Measurements from ENCODE around the gene ATOH8.

The ATOH8 gene

DNA sequence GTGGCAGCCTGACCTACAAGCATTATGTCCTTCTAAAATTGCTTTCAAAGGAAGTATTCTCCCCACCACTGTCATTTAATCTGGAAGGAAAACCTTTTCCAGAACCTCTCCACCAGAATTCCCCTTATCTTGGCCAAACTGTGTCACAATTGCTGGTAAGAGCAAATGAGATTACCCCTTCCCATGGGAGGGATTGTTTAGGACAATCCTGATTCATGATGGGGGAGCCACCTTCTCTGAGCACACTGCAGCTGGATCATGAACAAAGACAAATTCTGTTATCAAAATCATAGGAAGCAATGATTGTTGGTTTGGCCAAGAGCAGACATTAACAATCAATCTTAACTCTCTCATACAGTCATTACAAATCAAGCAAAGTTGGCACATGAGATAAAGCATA, 18.1 kb upstream of the ATOH8 start:
- Histone ChIP-seq H3K27ac (ENCODE audit: low read depth, low read length) (no peak overlapping the region), H3K9ac (ENCODE audit: low read depth in 1 of 2, low read length in 2 of 2) (no peak overlapping the region), H3K4me3 (ENCODE audit: low read depth in 1 of 2, low read length in 2 of 2) (no peak overlapping the region), H3K4me1 (ENCODE audit: control insufficient read depth in 1 of 2, insufficient read depth in 2 of 2, low read length in 2 of 2) (no peaks in the 10 kb centered on the region), H3K27me3 (ENCODE audit: control insufficient read depth in 1 of 2, insufficient read depth in 2 of 2, low read length in 2 of 2) (peaks cover 0 to 2% of the 10 kb centered on the region in 2 donors), H3K9me3 (ENCODE audit: control insufficient read depth in 1 of 2, low read length in 2 of 2) (no peaks in the 10 kb centered on the region), H3K36me3 (ENCODE audit: control insufficient read depth in 1 of 2, insufficient read depth in 2 of 2, low read length in 2 of 2) (no peaks in the 10 kb centered on the region)

DNA sequence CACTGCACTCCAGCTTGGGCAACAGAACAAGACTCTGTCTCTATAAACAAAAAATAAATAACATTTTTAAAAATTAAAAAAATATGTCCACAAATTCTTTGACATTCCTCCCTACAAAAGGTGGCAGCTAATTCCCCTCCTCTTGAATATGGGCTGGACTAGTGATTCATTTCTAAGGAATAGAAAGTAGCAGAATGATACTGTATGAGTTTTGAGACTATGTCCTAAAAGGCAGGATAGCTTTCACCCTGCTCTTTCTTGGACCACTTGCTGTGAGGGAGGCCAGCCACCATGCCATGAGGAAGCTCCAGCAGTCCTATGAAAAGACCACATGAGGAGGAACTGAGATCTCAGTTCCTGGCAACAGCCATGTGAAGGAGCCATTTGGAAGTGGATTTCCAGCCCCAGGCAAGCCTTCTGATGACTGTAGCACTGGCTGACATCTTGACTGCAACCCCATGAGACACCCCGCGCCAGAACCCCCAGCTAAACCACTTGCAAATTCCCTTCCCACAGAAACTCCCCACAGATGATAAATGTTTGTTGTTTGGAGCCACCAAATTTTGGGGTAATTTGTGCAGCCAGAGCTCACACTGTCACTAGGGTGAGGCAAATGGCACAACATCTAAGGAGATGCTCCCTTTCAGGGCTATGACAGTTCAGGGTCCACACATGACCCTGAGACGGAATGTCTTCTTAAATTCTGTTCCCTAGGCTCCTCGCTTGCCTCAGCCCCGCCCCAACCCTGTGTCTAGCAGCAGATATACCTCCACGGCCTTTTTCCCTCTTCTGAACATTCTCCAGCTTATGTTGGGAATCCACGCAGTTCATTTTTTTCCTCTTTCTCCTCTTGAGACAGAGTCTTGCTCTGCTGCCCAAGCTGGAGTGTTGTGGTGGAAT, 17.1 kb upstream of the ATOH8 start:
- peaks cover 0 to 4% of the 10 kb centered on the region in 2 donors for H3K4me1 ChIP-seq (ENCODE audit: control insufficient read depth in 1 of 2, insufficient read depth in 2 of 2, low read length in 2 of 2)
- H3K27me3 ChIP-seq (ENCODE audit: control insufficient read depth in 1 of 2, insufficient read depth in 2 of 2, low read length in 2 of 2), result peaks cover 0 to 2% of the 10 kb centered on the region in 2 donors
- no peak overlapping the region for H3K9ac ChIP-seq (ENCODE audit: low read depth in 1 of 2, low read length in 2 of 2)
- H3K36me3 ChIP-seq (ENCODE audit: control insufficient read depth in 1 of 2, insufficient read depth in 2 of 2, low read length in 2 of 2), result no peaks in the 10 kb centered on the region
- H3K27ac ChIP-seq (ENCODE audit: low read depth, low read length), result no peak overlapping the region
- H3K9me3 ChIP-seq (ENCODE audit: control insufficient read depth in 1 of 2, low read length in 2 of 2), result no peaks in the 10 kb centered on the region
- H3K4me3 ChIP-seq (ENCODE audit: low read depth in 1 of 2, low read length in 2 of 2), result no peak overlapping the region

DNA sequence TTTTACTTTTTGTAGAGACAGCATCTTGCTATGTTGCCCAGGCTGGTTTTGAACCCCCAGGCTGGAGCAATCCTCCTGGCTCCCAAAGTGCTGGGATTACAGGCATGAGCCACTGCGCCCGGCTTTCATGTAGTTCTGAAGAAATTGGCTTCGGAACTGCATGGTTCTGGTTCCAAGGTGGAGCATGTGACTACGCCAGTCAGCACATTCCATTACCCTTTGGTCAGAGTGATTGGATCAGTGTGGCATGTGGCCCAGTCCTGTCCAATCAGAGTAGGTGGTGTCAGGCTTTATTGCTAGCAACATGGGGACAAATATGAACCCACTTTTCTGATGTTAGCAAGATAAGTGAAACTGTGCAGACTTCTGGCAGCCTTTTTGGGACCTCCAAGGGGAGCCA, 16.3 kb upstream of the ATOH8 start:
- no peaks in the 10 kb centered on the region for H3K36me3 ChIP-seq (ENCODE audit: control insufficient read depth in 1 of 2, insufficient read depth in 2 of 2, low read length in 2 of 2)
- H3K27ac ChIP-seq (ENCODE audit: low read depth, low read length), result peak overlapping the region; percentile 17
- H3K9ac ChIP-seq (ENCODE audit: low read depth in 1 of 2, low read length in 2 of 2), result no peak overlapping the region
- H3K4me1 ChIP-seq (ENCODE audit: control insufficient read depth in 1 of 2, insufficient read depth in 2 of 2, low read length in 2 of 2), result peaks cover 5 to 10% of the 10 kb centered on the region in 2 donors
- H3K27me3 ChIP-seq (ENCODE audit: control insufficient read depth in 1 of 2, insufficient read depth in 2 of 2, low read length in 2 of 2), result peaks cover 0 to 2% of the 10 kb centered on the region in 2 donors
- H3K9me3 ChIP-seq (ENCODE audit: control insufficient read depth in 1 of 2, low read length in 2 of 2), result no peaks in the 10 kb centered on the region
- no peak overlapping the region for H3K4me3 ChIP-seq (ENCODE audit: low read depth in 1 of 2, low read length in 2 of 2)

GRCh38 chr2:85737961-85738360, 15.8 kb upstream of the ATOH8 start:
- no peak overlapping the region for H3K4me3 ChIP-seq (ENCODE audit: low read depth in 1 of 2, low read length in 2 of 2)
- no peak overlapping the region for H3K9ac ChIP-seq (ENCODE audit: low read depth in 1 of 2, low read length in 2 of 2)
- H3K9me3 ChIP-seq (ENCODE audit: control insufficient read depth in 1 of 2, low read length in 2 of 2), result no peaks in the 10 kb centered on the region
- no peaks in the 10 kb centered on the region for H3K36me3 ChIP-seq (ENCODE audit: control insufficient read depth in 1 of 2, insufficient read depth in 2 of 2, low read length in 2 of 2)
- peak overlapping the region; percentile 17 for H3K27ac ChIP-seq (ENCODE audit: low read depth, low read length)
- peaks cover 0 to 2% of the 10 kb centered on the region in 2 donors for H3K27me3 ChIP-seq (ENCODE audit: control insufficient read depth in 1 of 2, insufficient read depth in 2 of 2, low read length in 2 of 2)
- H3K4me1 ChIP-seq (ENCODE audit: control insufficient read depth in 1 of 2, insufficient read depth in 2 of 2, low read length in 2 of 2), result peaks cover 9 to 14% of the 10 kb centered on the region in 2 donors

- Histone ChIP-seq H3K9me3 (ENCODE audit: control insufficient read depth in 1 of 2, low read length in 2 of 2) (no peaks in the 10 kb centered on the region), H3K27me3 (ENCODE audit: control insufficient read depth in 1 of 2, insufficient read depth in 2 of 2, low read length in 2 of 2) (peaks cover under 1 to 7% of the 10 kb centered on the region in 2 donors), H3K4me3 (ENCODE audit: low read depth in 1 of 2, low read length in 2 of 2) (no peak overlapping the region), H3K4me1 (ENCODE audit: control insufficient read depth in 1 of 2, insufficient read depth in 2 of 2, low read length in 2 of 2) (peaks cover 23 to 31% of the 10 kb centered on the region in 2 donors), H3K27ac (ENCODE audit: low read depth, low read length) (no peak overlapping the region), H3K9ac (ENCODE audit: low read depth in 1 of 2, low read length in 2 of 2) (no peak overlapping the region), H3K36me3 (ENCODE audit: control insufficient read depth in 1 of 2, insufficient read depth in 2 of 2, low read length in 2 of 2) (no peaks in the 10 kb centered on the region)
Measured at GRCh38 chr2:85740193-85740592, 13.6 kb upstream of the ATOH8 start.

- Histone ChIP-seq H3K36me3 (ENCODE audit: control insufficient read depth in 1 of 2, insufficient read depth in 2 of 2, low read length in 2 of 2) (no peaks in the 10 kb centered on the region), H3K9ac (ENCODE audit: low read depth in 1 of 2, low read length in 2 of 2) (peak overlapping the region in 1 of 2 donors; percentile 12), H3K27ac (ENCODE audit: low read depth, low read length) (peak overlapping the region; percentile 61), H3K4me3 (ENCODE audit: low read depth in 1 of 2, low read length in 2 of 2) (no peak overlapping the region), H3K27me3 (ENCODE audit: control insufficient read depth in 1 of 2, insufficient read depth in 2 of 2, low read length in 2 of 2) (peaks cover 8 to 10% of the 10 kb centered on the region in 2 donors), H3K9me3 (ENCODE audit: control insufficient read depth in 1 of 2, low read length in 2 of 2) (no peaks in the 10 kb centered on the region), H3K4me1 (ENCODE audit: control insufficient read depth in 1 of 2, insufficient read depth in 2 of 2, low read length in 2 of 2) (peaks cover 23 to 34% of the 10 kb centered on the region in 2 donors)
Measured at GRCh38 chr2:85741211-85741832, 12.5 kb upstream of the ATOH8 start.

DNA sequence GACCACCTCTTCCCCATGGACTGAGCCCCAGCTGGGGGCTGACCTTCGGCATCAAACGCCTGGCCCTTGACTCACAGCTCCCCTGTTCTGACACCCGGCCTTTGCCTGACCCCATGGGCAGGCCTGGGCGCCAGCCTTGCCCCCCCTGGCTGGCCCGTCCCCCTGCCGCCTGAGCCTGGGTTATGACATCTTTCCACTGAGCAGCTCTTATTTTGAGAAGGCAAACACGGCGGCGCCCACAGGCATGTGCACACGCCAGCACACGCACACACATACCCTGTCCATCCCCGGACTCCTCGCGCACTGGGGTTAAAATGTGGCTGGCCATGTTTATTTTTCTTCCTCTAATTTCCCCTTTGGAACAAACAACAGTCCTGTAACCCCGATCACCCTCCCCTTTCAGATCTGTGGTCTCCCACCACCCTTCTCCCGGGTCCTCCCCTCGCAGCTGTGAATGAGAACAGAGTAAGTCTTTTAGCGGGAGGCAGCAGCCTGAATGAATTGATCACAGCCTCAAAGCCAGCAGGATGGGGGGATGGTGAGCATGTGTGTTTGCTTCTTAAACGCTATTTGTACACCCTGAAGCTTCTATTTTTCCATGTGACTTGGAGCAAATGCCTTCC, 11.8 kb upstream of the ATOH8 start:
- Histone ChIP-seq H3K27ac (ENCODE audit: low read depth, low read length) (peak overlapping the region; percentile 61), H3K27me3 (ENCODE audit: control insufficient read depth in 1 of 2, insufficient read depth in 2 of 2, low read length in 2 of 2) (peaks cover 8 to 9% of the 10 kb centered on the region in 2 donors), H3K36me3 (ENCODE audit: control insufficient read depth in 1 of 2, insufficient read depth in 2 of 2, low read length in 2 of 2) (no peaks in the 10 kb centered on the region), H3K9me3 (ENCODE audit: control insufficient read depth in 1 of 2, low read length in 2 of 2) (no peaks in the 10 kb centered on the region), H3K4me1 (ENCODE audit: control insufficient read depth in 1 of 2, insufficient read depth in 2 of 2, low read length in 2 of 2) (peaks cover 23 to 34% of the 10 kb centered on the region in 2 donors), H3K4me3 (ENCODE audit: low read depth in 1 of 2, low read length in 2 of 2) (no peak overlapping the region), H3K9ac (ENCODE audit: low read depth in 1 of 2, low read length in 2 of 2) (peak overlapping the region in 1 of 2 donors; percentile 12)

GRCh38 chr2:85743304-85743978, 10.3 kb upstream of the ATOH8 start:
- no peaks in the 10 kb centered on the region for H3K36me3 ChIP-seq (ENCODE audit: control insufficient read depth in 1 of 2, insufficient read depth in 2 of 2, low read length in 2 of 2)
- H3K27ac ChIP-seq (ENCODE audit: low read depth, low read length), result no peak overlapping the region
- H3K9me3 ChIP-seq (ENCODE audit: control insufficient read depth in 1 of 2, low read length in 2 of 2), result no peaks in the 10 kb centered on the region
- H3K4me1 ChIP-seq (ENCODE audit: control insufficient read depth in 1 of 2, insufficient read depth in 2 of 2, low read length in 2 of 2), result peaks cover 23 to 34% of the 10 kb centered on the region in 2 donors
- peaks cover 8 to 10% of the 10 kb centered on the region in 2 donors for H3K27me3 ChIP-seq (ENCODE audit: control insufficient read depth in 1 of 2, insufficient read depth in 2 of 2, low read length in 2 of 2)
- H3K4me3 ChIP-seq (ENCODE audit: low read depth in 1 of 2, low read length in 2 of 2), result no peak overlapping the region
- H3K9ac ChIP-seq (ENCODE audit: low read depth in 1 of 2, low read length in 2 of 2), result no peak overlapping the region

DNA sequence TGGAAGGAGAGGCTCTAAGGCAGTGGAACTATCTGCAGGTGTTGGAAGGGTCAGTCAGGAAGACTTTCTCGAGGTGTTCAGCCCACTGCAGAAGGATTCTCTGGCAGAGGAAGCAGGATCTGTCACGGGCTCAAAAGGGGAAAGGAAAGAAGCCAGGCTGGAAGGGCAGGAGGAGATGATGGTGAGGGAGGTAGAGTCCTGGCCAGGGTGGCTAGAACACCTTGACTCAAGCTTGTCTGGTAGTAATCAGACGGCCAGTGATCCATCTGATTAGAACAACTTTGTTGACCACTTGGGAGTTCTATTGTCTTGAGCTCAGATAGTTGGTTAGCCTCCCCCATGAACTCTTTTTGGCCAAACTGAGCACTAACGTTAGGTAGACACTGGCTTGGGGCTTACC, 9.7 kb upstream of the ATOH8 start:
- no peak overlapping the region for H3K4me3 ChIP-seq (ENCODE audit: low read depth in 1 of 2, low read length in 2 of 2)
- no peak overlapping the region for H3K27ac ChIP-seq (ENCODE audit: low read depth, low read length)
- peaks cover 8 to 10% of the 10 kb centered on the region in 2 donors for H3K27me3 ChIP-seq (ENCODE audit: control insufficient read depth in 1 of 2, insufficient read depth in 2 of 2, low read length in 2 of 2)
- H3K36me3 ChIP-seq (ENCODE audit: control insufficient read depth in 1 of 2, insufficient read depth in 2 of 2, low read length in 2 of 2), result no peaks in the 10 kb centered on the region
- H3K9me3 ChIP-seq (ENCODE audit: control insufficient read depth in 1 of 2, low read length in 2 of 2), result no peaks in the 10 kb centered on the region
- peaks cover 23 to 34% of the 10 kb centered on the region in 2 donors for H3K4me1 ChIP-seq (ENCODE audit: control insufficient read depth in 1 of 2, insufficient read depth in 2 of 2, low read length in 2 of 2)
- H3K9ac ChIP-seq (ENCODE audit: low read depth in 1 of 2, low read length in 2 of 2), result no peak overlapping the region

Data from duodenal mucosa (tissue), 2 donors.